Bronchial epithelial cell (primary cell): Measurements from ENCODE around the gene EVI5. TPM values are rescaled to one million over a fixed set of nuclear protein-coding genes. Genes with fewer than 3 reads are reported as not detected.

Source experiments
- DNase-seq: peaks from one replicate; pipeline ENCODE4 v3.0.0-alpha.2; 2010; ENCODE audit warnings: low read depth
- FAIRE-seq: peaks from 2 replicates; lab custom pipeline; 2011; peaks lifted over from hg19 to GRCh38; lab: Jason Lieb, UNC
- H3K27me3 ChIP-seq: 2 replicates; pipeline ENCODE4 v1.5.1; 2011; ENCODE audit warnings: low read length; ENCODE audit not compliant: control insufficient read depth, insufficient read depth
- H3K36me3 ChIP-seq: 2 replicates; pipeline ENCODE4 v1.5.1; 2011; ENCODE audit warnings: low read length; ENCODE audit not compliant: control insufficient read depth, insufficient read depth
- H3K4me3 ChIP-seq: 2 replicates; pipeline ENCODE4 v1.5.1; 2011; ENCODE audit warnings: mild to moderate bottlenecking, low read depth, low read length, control low read depth
- total RNA-seq: library from RNA; depleted of rRNA; stranded (reverse); fragments of >200 nt; gene quantifications from 2 replicates; pipeline ENCODE4 v1.2.1, GENCODE V29; 2014
- TF ChIP-seq, protein P1 (sequence below): IDR thresholded peaks from 2 replicates; pipeline ENCODE4 v1.5.1; 2011; ENCODE audit warnings: mild to moderate bottlenecking, moderate library complexity, low read length, control low read depth, inconsistent platforms; ENCODE audit not compliant: insufficient read depth, severe bottlenecking

Gene EVI5
- total RNA-seq, 1 donor from 2014 or later: 21.1 TPM

DNA sequence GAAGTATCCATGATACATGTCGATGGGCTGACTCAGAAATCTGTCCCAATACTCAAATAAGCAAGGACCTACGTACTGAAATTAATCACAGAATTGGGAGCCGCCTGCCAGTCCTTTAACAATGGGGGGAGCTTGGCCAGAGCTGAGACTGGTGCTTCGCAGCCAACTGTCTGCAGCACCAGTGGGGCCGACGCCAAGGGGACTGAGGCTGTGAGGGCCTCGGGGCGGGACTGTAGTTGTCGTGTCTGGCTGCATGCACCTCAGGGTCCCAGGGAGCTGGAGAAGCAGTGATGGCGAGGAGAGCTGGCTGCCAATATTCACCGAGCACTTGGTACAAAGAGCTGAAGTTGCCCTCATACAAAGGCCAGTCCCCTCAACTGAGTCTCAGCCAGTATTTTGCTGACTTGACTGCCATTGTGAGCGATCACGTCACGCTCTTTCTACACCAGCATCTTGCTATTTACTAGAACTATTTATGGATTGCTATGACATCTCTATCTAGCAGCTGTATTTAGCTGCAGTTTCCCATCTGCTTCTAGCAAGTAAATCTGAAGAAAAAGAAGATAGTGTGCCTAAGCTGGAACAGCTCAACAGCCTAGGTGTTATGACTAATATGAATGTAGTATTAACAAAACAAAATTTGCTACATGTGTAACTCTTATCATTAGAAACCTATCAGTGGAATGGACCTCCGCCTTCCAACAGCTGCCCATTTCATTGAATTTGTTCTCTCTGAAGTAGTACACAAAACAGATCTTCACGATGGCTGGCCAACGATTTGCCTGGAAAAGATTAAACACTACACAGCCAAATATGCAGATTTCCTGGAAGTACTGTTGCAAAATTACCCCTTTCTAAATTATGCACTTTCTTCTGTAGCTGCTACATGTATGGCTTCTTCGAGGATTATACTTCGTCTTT, 29.1 kb downstream of the EVI5 start:
- FAIRE-seq (no peak), DNase-seq (no peak)
- Histone ChIP-seq H3K27me3 (no peaks in the 10 kb centered on the region), H3K4me3 (no peak overlapping the region), H3K36me3 (no peaks in the 10 kb centered on the region)
- TF ChIP-seq, protein P1, sequence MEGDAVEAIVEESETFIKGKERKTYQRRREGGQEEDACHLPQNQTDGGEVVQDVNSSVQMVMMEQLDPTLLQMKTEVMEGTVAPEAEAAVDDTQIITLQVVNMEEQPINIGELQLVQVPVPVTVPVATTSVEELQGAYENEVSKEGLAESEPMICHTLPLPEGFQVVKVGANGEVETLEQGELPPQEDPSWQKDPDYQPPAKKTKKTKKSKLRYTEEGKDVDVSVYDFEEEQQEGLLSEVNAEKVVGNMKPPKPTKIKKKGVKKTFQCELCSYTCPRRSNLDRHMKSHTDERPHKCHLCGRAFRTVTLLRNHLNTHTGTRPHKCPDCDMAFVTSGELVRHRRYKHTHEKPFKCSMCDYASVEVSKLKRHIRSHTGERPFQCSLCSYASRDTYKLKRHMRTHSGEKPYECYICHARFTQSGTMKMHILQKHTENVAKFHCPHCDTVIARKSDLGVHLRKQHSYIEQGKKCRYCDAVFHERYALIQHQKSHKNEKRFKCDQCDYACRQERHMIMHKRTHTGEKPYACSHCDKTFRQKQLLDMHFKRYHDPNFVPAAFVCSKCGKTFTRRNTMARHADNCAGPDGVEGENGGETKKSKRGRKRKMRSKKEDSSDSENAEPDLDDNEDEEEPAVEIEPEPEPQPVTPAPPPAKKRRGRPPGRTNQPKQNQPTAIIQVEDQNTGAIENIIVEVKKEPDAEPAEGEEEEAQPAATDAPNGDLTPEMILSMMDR: no peak

DNA sequence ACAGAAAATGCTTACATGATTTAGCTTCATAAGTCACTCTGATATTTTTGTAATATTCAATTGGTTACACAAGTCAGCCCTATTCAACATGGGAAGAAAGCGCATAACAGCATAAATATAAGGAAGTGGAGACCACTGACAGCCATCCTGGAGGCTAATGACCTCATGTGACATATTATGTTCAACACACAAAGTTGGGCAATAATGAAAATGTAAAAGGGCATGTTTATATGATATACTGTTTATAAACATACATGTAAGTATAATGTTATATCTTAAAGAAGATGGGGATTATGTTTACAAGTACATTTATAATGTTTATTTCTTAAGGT, 30.2 kb downstream of the EVI5 start:
- Histone ChIP-seq H3K36me3 (no peaks in the 10 kb centered on the region), H3K4me3 (no peak overlapping the region), H3K27me3 (no peaks in the 10 kb centered on the region)
- TF ChIP-seq, protein P1: no peak
- no peak for DNase-seq
- FAIRE-seq: no peak

DNA sequence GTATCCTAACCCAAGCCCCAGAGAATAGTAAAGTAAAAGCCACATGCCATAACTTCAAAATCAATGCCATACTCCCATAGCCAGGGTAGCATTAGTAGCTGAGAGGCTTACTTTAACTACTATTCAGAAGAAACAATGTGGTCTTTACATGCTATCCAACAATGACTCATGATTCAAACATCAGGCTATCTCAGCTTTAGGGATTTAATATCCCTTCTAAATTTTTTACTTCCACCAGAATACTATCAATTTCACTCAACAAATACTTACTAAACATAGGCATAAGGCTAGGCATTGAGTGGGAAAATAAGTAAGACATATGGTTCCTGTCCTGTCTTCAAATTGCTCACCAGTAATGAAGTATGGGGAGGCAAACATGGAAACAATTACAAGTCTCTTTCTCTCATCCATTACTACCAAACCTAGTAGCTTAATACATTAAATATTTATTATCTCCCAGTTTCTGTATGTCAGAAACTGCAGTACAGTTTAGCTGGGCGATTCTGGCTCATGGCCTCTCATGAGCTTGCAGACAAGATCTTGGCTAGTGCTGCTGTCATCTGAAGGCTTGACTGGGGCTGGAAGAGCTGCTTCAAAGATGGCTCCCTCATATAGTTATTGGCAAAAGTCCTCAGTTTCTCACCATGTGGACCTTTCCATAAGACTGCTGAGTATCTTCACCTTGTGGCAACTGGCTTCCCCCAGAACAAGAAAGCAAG, 30.7 kb downstream of the EVI5 start:
- DNase-seq (peak; percentile 55), FAIRE-seq (no peak)
- TF ChIP-seq, protein P1: no peak
- H3K4me3 ChIP-seq: no peak overlapping the region
- no peaks in the 10 kb centered on the region for H3K36me3 ChIP-seq
- no peaks in the 10 kb centered on the region for H3K27me3 ChIP-seq

DNA sequence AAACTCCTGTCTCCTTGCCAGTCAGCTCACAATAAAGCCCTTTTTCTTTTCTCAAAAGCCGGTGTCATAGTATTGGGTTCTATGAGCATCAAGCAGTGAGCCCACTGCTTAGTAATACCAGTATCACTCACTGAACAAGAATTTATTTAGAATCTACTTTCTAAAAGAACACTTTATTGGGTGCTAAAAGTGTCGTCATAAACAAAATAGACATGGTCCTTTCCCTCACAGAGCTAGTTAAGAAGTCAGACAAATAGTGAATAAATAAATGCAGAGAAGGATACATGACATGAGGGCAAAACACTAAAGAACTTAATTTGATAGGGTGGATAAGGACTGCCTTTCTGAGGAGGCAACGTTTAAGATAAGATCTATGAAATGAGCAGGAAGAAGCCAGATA, 32.2 kb downstream of the EVI5 start:
- no peak overlapping the region for H3K4me3 ChIP-seq
- TF ChIP-seq, protein P1: no peak
- FAIRE-seq (no peak), DNase-seq (no peak)
- no peaks in the 10 kb centered on the region for H3K36me3 ChIP-seq
- no peaks in the 10 kb centered on the region for H3K27me3 ChIP-seq

DNA sequence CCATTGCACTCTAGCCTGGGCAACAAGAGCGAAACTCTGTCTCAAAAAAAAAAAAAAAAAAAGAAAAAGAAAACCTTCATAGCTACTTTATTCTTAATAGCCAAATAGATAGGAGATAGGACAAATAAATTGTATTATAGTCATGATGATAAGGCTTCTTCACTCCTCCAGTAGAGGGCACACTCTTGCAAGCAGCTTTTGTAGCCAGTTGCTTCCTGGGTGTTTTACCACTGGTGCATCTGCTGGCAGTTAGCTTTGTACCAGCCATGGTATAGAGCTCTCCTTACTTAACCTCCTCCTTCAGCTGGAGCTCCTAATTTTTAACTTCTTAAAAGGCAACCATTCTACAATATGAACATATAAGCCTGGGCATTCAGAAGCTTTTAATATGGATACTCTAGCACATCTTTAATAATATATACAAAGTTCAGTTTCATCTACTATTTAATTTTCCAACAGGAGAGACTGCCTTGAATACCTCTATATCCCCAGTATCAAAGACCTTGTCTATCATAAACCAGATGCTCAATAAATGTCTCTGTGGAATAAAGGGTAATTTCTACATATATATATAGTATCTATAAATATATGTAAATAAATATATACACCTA, 35.8 kb downstream of the EVI5 start:
- DNase-seq: peak; percentile 68
- Histone ChIP-seq H3K4me3 (no peak overlapping the region), H3K27me3 (no peaks in the 10 kb centered on the region), H3K36me3 (no peaks in the 10 kb centered on the region)
- TF ChIP-seq, protein P1: peak; percentile 77
- no peak for FAIRE-seq
